Activated naive CD8-positive, alpha-beta T cell (primary cell): ENCODE measurements around the gene TRMO.

Source experiments
- H3K27ac Mint-ChIP-seq: one replicate; pipeline ENCODE4 v1.8.0; 2021; ENCODE audit warnings: mixed read lengths
- H3K27me3 Mint-ChIP-seq: one replicate; pipeline ENCODE4 v1.8.0; 2021; ENCODE audit warnings: mixed read lengths
- H3K36me3 Mint-ChIP-seq: one replicate; pipeline ENCODE4 v1.8.0; 2021; ENCODE audit warnings: mixed read lengths
- H3K4me1 Mint-ChIP-seq: one replicate; pipeline ENCODE4 v1.8.0; 2021; ENCODE audit warnings: low read depth, mixed read lengths
- H3K4me3 Mint-ChIP-seq: one replicate; pipeline ENCODE4 v1.8.0; 2021; ENCODE audit warnings: mild to moderate bottlenecking, mixed read lengths
- H3K9me3 Mint-ChIP-seq: one replicate; pipeline ENCODE4 v1.8.0; 2021; ENCODE audit warnings: low read depth, mixed read lengths

TRMO gene

GRCh38 chr9:97900738-97901565, 21.3 kb downstream of the TRMO start:
- Mint-ChIP-seq H3K27ac (peak overlapping the region; percentile 70), H3K36me3 (peaks cover 3% of the 10 kb centered on the region), H3K4me3 (no peak overlapping the region), H3K4me1 (peaks cover 49% of the 10 kb centered on the region), H3K27me3 (no peaks in the 10 kb centered on the region), H3K9me3 (no peaks in the 10 kb centered on the region)

- peaks cover 46% of the 10 kb centered on the region for H3K4me1 Mint-ChIP-seq
- no peaks in the 10 kb centered on the region for H3K9me3 Mint-ChIP-seq
- no peaks in the 10 kb centered on the region for H3K27me3 Mint-ChIP-seq
- peaks cover 8% of the 10 kb centered on the region for H3K36me3 Mint-ChIP-seq
- H3K4me3 Mint-ChIP-seq: no peak overlapping the region
- no peak overlapping the region for H3K27ac Mint-ChIP-seq
Observed at GRCh38 chr9:97900103-97900737, 22.1 kb downstream of the TRMO start.

GRCh38 chr9:97895695-97896332, 26.5 kb downstream of the TRMO start:
- peaks cover 16% of the 10 kb centered on the region for H3K36me3 Mint-ChIP-seq
- H3K4me1 Mint-ChIP-seq: peaks cover 8% of the 10 kb centered on the region
- H3K4me3 Mint-ChIP-seq: no peak overlapping the region
- no peak overlapping the region for H3K27ac Mint-ChIP-seq
- H3K9me3 Mint-ChIP-seq: peaks cover 3% of the 10 kb centered on the region
- H3K27me3 Mint-ChIP-seq: no peaks in the 10 kb centered on the region

DNA sequence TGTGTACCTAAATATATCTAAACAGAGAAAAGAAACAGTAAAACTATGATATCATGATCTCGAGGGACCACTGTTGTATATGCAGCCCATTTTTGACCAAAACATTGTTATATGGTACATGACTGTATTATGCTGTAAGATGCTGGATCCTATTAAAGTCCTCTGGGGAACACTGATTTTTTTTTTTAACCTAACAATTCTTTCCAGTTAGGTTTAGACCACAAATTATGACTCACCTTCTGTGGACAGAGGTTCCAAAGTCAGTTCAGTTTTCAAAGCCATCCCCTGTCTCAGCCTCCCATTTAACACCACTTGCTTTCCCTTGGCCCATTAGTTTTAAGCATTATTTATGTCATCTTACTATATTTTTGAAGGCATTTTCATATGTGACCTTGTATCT, 27.1 kb downstream of the TRMO start:
- Mint-ChIP-seq H3K4me3 (no peak overlapping the region), H3K4me1 (peaks cover 6% of the 10 kb centered on the region), H3K27me3 (no peaks in the 10 kb centered on the region), H3K9me3 (peaks cover 3% of the 10 kb centered on the region), H3K27ac (no peak overlapping the region), H3K36me3 (peaks cover 15% of the 10 kb centered on the region)

- Mint-ChIP-seq H3K36me3 (peaks cover 18% of the 10 kb centered on the region), H3K9me3 (peaks cover 3% of the 10 kb centered on the region), H3K4me3 (no peak overlapping the region), H3K4me1 (peaks cover 11% of the 10 kb centered on the region), H3K27ac (no peak overlapping the region), H3K27me3 (no peaks in the 10 kb centered on the region)
Observed at GRCh38 chr9:97892421-97892820, 29.9 kb downstream of the TRMO start.

DNA sequence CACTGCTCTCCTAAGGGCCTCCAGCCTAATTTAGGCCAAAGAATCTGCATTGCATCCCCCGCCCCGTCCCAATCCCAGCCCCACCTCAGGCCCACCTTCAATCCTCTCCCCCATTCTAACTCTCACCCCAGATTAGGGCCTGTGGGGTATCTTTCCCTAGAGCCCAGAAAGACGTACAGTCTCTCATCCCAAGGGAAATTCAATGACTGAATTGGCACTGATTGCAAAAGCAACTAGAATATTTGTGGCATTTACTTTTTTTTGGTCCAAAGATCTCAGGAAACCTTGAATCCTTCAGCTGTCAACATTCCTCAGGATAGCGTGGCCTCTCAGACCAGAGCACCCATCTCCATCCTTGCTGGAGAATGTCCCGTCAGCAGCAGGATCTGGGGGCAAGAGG, 30.6 kb downstream of the TRMO start:
- Mint-ChIP-seq H3K9me3 (peaks cover 3% of the 10 kb centered on the region), H3K4me3 (no peak overlapping the region)

DNA sequence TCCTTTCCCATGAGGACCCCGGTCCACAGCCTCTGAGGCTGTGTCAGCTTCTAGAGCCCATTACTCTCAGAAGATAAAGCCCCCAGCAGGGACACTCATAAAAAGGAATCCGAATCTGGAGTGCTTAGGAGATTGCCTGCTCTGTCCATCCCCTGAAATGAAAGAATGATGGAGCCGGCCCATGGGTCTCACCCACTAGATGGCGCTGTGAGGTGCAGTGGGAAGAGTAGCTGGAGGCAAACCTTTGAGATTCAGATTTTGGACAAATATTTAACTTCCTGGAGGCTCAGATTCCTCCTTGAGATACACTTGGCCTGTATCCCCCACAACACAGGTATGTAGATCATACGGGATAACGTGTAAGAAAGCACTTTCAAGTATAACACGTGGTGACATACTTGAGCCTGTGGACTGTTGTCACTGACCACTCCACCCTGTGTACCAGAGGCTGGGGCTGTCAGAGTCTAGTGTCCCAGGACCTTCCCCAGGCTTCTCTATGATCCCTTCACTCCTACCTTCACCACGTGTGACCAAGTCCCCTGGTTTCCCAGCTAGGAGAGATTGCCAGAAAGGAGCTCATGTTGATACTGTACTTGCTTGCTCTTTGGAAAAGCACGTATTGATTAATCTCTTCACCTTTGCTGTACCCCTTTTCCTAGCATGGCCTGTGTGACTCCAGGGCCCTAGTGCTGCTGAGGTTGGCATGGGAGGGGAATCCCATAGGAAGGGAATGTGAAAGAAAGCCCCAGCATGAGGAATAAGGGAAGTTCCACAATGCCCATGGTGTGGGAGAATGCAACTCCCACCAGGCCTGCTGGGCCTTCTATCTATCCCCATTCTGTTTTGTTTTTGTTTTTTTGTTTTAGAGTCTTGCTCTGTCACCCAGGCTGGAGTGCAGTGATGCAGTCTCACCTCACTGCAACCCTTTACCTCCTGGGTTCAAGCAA, 32.1 kb downstream of the TRMO start:
- Mint-ChIP-seq H3K9me3 (peaks cover 3% of the 10 kb centered on the region), H3K4me3 (no peak overlapping the region), H3K36me3 (peaks cover 13% of the 10 kb centered on the region), H3K27me3 (no peaks in the 10 kb centered on the region), H3K4me1 (peaks cover 8% of the 10 kb centered on the region), H3K27ac (no peak overlapping the region)

More for the DNA sequence above, 30.6 kb downstream of the TRMO start:
- peaks cover 18% of the 10 kb centered on the region for H3K36me3 Mint-ChIP-seq
- H3K27me3 Mint-ChIP-seq: no peaks in the 10 kb centered on the region
- peaks cover 11% of the 10 kb centered on the region for H3K4me1 Mint-ChIP-seq
- H3K27ac Mint-ChIP-seq: no peak overlapping the region

DNA sequence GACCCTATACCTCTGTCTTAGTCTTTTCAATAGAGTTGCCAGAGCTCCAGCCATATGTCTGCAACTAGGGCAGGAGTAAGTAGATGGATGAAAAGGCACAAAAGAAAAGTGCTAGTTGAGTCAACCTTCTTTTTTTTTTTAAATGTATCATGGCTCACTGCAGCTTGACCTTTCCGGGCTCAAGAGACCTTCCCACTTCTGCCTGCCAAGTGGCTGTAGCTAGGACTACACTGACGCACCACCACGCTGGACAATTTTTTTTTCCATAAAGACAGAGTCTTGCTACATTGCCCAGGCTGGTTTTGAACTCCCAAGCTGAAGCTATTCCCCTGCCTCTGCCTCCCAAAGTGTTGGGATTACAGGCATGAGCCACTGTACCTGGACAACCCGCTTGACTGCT, 42.0 kb downstream of the TRMO start:
- Mint-ChIP-seq H3K9me3 (no peaks in the 10 kb centered on the region), H3K4me1 (no peaks in the 10 kb centered on the region), H3K4me3 (no peak overlapping the region), H3K27ac (no peak overlapping the region), H3K36me3 (no peaks in the 10 kb centered on the region), H3K27me3 (no peaks in the 10 kb centered on the region)

- Mint-ChIP-seq H3K27ac (no peak overlapping the region), H3K36me3 (peaks cover 11% of the 10 kb centered on the region), H3K4me1 (no peaks in the 10 kb centered on the region), H3K9me3 (no peaks in the 10 kb centered on the region), H3K4me3 (no peak overlapping the region), H3K27me3 (no peaks in the 10 kb centered on the region)
Observed at GRCh38 chr9:97876061-97876460, 46.2 kb downstream of the TRMO start.

- Mint-ChIP-seq H3K9me3 (no peaks in the 10 kb centered on the region), H3K27ac (no peak overlapping the region), H3K27me3 (no peaks in the 10 kb centered on the region), H3K36me3 (peaks cover 12% of the 10 kb centered on the region), H3K4me1 (no peaks in the 10 kb centered on the region), H3K4me3 (no peak overlapping the region)
Observed at GRCh38 chr9:97875111-97875510, 47.2 kb downstream of the TRMO start.

DNA sequence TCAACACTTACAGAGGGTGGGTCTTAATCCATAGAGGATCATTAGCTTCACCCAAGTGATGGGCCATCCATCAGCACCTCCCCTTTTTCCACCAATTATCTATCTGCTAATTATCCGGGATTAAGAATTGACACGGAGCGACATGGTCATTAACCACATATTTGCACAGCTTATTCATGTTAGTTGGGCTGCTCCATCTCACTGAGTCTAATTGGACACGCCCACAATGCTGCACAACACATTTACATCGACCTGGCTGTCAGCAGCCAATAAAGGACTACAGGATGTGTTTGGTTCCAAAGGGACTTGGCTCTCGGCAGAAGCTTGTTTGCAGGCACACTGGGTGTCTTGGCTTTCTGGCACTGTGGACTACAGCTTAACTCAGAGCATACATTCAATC, 47.7 kb downstream of the TRMO start:
- H3K4me1 Mint-ChIP-seq: no peaks in the 10 kb centered on the region
- H3K4me3 Mint-ChIP-seq: no peak overlapping the region
- H3K27ac Mint-ChIP-seq: no peak overlapping the region
- H3K9me3 Mint-ChIP-seq: no peaks in the 10 kb centered on the region
- H3K36me3 Mint-ChIP-seq: peaks cover 12% of the 10 kb centered on the region
- H3K27me3 Mint-ChIP-seq: no peaks in the 10 kb centered on the region

GRCh38 chr9:97873882-97874281, 48.4 kb downstream of the TRMO start:
- Mint-ChIP-seq H3K36me3 (peaks cover 15% of the 10 kb centered on the region), H3K9me3 (no peaks in the 10 kb centered on the region), H3K27ac (no peak overlapping the region), H3K4me1 (no peaks in the 10 kb centered on the region), H3K4me3 (no peak overlapping the region), H3K27me3 (peaks cover 4% of the 10 kb centered on the region)

DNA sequence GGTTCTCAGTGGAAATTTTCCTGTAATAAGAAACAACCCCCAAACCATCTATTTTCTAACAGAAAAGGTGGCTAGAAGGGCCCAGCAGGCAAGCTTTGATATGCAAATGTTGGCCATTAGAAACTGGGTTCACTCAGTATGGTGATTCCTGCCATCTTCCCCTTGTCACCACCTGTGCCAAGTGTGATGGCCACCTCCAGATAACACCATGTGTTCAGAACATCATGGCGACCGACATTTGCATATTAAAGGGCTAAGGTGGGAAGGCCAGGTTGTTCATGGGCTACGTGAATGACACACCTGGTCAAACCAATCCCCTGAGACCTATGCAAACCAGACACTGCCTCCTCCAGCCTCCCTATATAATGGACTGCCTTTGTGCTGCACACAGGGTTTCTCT, 48.9 kb downstream of the TRMO start:
- Mint-ChIP-seq H3K4me1 (no peaks in the 10 kb centered on the region), H3K27ac (no peak overlapping the region), H3K4me3 (no peak overlapping the region), H3K27me3 (peaks cover 4% of the 10 kb centered on the region), H3K36me3 (peaks cover 15% of the 10 kb centered on the region), H3K9me3 (no peaks in the 10 kb centered on the region)

- Mint-ChIP-seq H3K27me3 (peaks cover 21% of the 10 kb centered on the region), H3K27ac (no peak overlapping the region), H3K9me3 (peaks cover 24% of the 10 kb centered on the region), H3K36me3 (peaks cover 36% of the 10 kb centered on the region), H3K4me1 (no peaks in the 10 kb centered on the region), H3K4me3 (no peak overlapping the region)
Observed at GRCh38 chr9:97868859-97869258, 53.4 kb downstream of the TRMO start.
